ENCODE measurements around the gene MYO3B. TPM values are rescaled to one million over a fixed set of nuclear protein-coding genes. Genes with fewer than 3 reads are reported as not detected.
"Not testable (repeated sequence)": the region's sequence is repeated elsewhere in the genome, so short reads cannot be mapped to it uniquely, and the experiment has no call there.

The MYO3B gene
- total RNA-seq, 1 donor from 2014 or later, result 14.1 TPM

DNA sequence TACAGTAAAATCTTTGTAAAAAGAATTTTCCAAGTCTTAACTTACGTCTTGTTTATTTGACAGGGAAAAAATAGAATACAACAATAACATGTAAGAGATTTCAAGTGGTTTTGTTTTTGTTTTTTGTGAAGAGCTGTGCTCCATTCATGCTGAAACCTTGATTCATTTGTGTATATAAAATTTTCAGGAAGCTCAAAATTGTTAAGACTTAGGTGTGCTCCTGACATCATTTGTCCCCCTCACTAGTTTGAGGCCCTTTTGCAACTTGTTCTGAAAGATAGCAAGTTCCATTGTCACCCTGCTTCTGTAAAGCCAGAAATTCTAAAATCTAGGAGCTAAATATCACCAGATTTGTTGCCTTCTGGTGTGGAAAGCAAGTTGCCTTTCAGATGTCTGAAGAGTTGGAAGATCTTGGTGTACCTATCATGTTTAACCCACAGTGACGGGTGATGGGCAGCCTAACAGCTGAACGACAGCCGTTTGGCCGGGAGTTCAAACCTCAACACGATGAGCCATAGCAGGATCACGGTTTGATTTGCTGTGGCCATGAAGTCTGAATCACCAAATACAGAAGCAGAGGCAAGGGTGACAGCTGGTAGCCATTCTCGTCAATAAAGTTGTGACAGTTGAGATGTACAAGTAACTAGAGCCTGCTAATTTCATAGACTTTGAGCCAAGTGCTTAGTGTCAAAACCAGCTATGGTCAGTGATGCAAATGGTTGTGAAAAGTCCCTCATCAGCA, 331.7 kb downstream of the MYO3B start:
- no peak for DNase-seq (ENCODE audit: low spot score)

- DNase-seq (ENCODE audit: low spot score), result no peak
Observed at GRCh38 chr2:170512266-170512665, 334.3 kb downstream of the MYO3B start.

DNA sequence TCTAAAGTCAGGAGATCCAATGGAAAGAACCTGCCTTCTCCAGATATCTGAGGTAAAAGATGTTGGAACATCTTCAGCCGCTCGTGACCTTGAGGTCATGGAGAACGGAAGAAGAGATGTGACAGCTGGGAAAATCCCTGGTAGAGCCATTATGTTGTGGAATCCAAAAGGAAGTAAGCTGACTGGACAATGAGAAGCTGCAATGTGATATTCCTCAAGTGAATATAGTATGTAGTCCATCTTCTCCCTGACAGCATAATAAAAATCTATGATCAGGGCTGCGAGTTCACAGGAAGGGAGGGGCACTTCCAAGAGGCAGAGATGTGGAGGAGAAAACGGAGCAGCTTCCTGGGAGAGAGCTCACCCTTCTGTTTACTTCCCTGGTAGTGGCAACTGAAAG, 336.2 kb downstream of the MYO3B start:
- DNase-seq (ENCODE audit: low spot score), result no peak

DNA sequence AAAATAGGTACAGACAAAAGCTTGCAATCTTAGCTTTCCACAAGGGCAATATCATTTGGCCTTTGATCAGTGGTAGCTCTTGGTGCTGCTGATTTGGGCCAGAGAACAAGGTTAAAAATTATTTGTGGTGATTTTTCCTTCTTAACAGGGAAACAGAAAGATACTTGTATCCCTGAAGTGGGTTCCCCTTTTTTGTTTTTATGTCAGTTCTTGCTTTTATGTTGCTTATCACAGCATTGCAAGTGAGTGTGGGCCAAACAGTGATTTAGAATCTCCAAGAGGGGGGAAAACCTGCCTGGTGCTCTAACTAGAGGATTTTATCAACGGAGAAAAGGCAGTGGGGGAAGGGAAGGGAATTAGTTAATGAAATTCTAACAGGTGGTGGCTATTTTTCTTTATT, 339.6 kb downstream of the MYO3B start:
- no peak for DNase-seq (ENCODE audit: low spot score)

- no peak for DNase-seq (ENCODE audit: low spot score)
Observed at GRCh38 chr2:170518911-170519310, 341.0 kb downstream of the MYO3B start.

DNA sequence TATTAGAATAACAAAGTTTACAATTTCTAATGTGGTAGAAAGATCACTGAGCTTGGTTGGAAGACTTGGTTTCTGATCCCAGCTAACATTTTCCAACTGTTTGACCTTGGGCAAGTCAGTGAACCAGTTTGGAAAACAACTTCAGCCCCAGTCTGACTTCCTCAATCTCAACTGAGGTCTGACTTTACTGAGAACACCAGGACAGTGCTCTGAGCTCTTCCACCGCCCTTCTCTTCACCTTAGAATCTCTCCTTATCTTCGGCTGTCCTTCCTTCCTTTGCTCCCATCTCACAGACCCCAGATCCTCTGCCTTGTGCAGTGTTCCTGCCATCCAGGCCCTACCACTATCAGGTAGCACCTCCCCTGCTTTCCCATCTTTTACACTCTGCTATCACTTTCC, 343.4 kb downstream of the MYO3B start:
- no peak for DNase-seq (ENCODE audit: low spot score)

- no peak for DNase-seq (ENCODE audit: low spot score)
Observed at GRCh38 chr2:170523506-170523905, 345.6 kb downstream of the MYO3B start.

- DNase-seq (ENCODE audit: low spot score), result no peak
Observed at GRCh38 chr2:170524828-170525565, 347.1 kb downstream of the MYO3B start.

DNA sequence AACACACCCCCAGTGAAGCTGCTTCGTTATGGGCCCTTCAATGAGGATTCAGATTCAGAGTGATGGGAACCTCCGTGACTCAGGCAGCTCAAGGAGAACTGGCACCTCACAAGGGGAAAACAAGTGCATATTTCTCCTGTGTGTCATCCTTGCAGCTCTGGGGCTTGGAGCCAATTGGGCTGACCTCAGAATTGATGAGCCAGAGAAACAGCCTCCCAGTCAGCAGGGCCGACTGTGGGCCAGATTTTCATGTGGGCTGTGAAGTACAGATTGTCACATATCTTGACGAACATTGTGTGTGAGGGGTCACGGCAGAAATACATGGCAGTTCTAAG, 347.6 kb downstream of the MYO3B start:
- peak; percentile 77 for DNase-seq (ENCODE audit: low spot score)

GRCh38 chr2:170530284-170530745, 352.4 kb downstream of the MYO3B start:
- DNase-seq (ENCODE audit: low spot score), result peak; percentile 71

DNA sequence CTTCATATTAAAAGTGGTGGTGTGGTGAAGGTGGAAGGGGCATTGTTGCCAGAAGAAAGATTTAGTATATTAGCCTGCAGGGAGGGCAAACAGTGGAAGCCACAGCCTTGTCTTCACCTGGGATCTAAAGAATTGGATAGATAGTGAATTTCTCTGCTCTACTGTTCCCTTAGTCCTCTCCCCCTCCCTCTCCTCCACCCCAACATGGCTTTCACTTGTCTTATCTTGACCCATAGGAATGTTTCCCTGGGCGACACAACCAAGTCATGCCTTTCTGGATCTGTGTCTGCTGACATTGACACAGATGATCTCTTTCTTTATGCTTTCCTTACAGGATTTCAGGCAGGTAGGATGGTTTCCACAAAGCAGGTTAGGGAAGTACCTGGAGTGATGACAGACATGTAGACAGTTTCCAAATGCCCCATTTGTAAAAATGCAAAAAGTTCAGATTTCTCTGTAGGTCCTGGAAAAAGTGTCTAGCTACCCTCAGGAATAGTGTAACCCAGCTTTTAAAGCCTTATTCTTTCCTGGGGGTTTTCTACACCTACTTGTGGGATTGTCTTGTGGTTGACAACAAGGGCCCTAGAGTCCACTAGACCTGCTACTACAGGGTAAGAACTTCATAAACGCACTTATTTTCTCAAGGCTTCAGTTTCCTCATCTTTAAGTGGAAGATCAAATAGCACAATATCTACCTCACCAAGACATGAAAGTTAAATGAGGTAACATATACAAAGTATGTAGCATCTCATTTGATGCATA, 353.0 kb downstream of the MYO3B start:
- DNase-seq (ENCODE audit: low spot score), result no peak

DNA sequence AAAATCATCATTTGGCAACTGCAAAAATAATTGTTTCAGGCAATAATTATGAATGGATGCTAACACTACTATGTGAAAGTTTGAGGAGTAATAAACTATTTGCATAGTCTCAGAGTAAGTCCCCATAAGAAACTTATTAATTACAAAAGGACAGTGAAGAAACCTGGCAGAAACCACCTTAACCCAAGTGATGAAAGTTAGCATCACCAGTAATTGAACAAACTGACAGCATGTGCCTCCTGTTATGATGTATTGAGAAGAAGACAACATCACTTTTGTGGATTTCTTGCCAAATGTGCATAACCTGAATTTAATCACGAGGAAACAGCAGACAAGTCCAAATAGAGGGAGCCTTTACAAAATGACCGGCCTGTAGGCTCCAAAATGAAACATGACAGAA, 353.9 kb downstream of the MYO3B start:
- DNase-seq (ENCODE audit: low spot score), result no peak

DNA sequence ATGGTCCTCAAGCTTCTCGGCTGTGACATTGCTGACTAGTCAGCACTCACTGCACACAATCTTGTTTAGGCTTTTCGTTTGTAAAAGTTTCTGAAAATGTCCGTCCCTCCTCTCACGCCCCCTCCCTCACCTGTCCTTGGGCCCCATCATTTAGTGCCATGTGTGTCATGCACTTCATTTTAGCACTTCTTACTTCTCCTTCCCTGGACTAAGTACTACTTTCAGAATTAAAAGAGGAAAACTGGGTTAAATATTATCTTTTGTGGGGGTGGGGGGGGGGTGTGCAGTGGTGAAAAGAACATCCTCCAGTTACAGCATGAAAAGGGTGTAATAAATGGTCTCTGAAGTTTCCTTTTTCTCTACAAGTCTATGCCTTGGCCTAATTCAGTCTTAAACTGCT, 355.2 kb downstream of the MYO3B start:
- no peak for DNase-seq (ENCODE audit: low spot score)

DNA sequence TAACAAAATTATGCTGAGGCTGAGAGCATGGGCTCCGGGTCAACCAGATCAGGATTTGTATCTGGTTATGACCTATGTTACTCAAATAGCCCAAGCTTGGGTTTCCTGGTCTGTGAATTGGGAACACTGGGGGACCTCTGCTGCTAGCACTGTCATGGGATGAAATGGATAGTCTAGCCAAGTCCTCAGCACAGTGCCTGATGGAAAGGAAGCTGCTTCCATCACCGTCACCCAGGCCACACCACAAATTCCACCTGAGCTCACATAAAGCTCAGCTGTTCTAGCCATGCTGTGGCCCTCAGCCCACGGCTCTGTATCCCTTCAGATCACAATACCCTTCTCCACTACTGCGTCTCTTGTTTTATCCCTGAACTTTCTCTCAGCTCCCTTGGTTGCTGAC, 357.6 kb downstream of the MYO3B start:
- no peak for DNase-seq (ENCODE audit: low spot score)

- no peak for DNase-seq (ENCODE audit: low spot score)
Observed at GRCh38 chr2:170544817-170545216, 366.9 kb downstream of the MYO3B start.

DNA sequence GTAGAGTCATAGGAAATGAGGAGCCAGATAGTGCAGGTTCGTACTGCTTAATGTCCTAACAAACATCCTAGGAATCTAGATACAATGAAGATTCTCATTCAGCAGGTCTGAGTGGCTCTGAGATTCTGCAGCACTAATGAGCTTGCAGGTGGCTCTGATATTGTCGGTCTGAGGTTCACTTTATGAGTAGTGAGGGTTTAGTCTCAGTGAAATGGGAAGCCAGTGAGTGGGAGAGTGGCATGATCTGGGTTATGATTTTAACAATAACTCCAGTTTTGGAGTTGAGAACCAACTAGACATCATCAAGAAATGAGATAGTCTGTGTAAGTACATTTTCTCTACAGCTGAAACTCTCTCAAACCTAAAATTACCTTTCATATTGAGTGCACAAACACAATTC, 370.4 kb downstream of the MYO3B start:
- no peak for DNase-seq (ENCODE audit: low spot score)

GRCh38 chr2:170550501-170550900, 372.6 kb downstream of the MYO3B start:
- DNase-seq (ENCODE audit: low spot score), result no peak

DNA sequence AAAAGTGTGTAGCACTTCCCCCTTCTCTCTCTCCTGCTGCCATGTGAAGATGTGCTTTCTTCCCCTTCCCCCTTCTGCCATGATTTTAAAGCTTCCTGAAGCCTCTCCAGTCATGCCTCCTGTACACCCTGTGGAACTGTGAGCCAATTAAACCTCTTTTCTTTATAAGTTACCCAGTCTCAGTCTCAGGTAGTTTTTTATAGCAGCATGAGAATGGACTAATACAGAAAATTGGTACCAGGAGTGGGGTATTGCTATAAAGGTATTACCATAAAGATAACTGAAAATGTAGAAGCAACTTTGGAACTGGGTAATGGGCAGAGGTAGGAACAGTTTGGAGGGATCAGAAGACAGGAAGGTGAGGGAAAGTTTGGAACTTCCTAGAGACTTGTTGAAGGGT, 374.0 kb downstream of the MYO3B start:
- DNase-seq (ENCODE audit: low spot score), result not testable (repeated sequence)

DNA sequence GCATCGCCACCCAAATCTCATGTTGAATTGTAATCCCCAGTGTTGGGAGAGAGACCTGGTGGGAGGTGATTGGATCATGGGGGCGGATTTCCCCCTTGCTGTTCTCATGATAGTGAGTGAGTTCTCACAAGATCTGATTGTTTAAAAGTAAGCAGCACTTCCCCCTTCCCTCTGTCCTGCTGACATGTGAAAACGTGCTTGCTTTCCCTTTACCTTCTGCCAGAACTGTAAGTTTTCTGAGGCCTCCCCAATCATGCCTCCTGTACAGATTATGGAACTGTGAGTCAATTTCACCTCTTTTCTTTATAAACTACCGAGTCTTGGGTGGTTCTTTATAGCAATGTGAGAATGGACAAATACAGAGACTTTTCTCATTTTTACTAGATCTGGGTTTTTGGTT, 375.8 kb downstream of the MYO3B start:
- no peak for DNase-seq (ENCODE audit: low spot score)

DNA sequence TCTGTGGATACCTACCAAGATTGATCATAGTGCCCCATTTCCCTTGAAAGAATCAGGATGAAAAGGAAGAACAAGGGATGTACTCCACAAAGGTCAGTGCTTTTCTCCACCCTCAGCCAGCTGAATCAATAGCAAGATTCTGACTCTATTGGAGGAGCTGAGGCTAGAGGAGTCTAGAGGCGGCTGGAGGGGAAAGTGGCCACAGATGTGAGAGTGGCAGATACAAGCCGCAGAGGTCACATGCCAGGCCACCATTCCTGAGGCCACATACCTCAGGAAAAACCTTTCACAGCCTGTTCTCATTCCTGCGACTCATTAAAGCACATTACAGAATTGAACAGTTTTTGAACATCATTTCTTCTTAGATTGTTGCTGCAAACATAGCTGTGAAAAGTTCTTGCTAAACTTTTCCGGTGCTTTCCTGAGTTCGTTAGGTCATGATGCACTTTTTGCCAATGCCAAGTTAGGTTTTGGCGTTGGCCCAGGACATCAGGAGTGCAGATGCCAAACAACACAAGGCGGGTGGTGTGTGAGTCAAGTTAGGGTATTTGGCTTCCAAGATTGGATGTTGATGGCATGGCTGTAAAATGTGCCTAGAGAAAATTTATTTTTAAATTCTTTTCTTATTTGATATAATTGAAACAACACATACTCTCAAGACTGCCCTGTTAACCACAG, 376.5 kb downstream of the MYO3B start:
- DNase-seq (ENCODE audit: low spot score), result no peak

GRCh38 chr2:170562928-170563327, 385.0 kb downstream of the MYO3B start:
- no peak for DNase-seq (ENCODE audit: low spot score)

GRCh38 chr2:170563401-170563800, 385.5 kb downstream of the MYO3B start:
- DNase-seq (ENCODE audit: low spot score), result no peak

Measured in ureter (tissue), 1 donor.